Psoas muscle (tissue), 8 donors: ENCODE measurements around the gene FKBP2. TPM values are rescaled to one million over a fixed set of nuclear protein-coding genes. Genes with fewer than 3 reads are reported as not detected.

Experiments
- ATAC-seq, 4 donors: fragments of 200-7000 bp; cut with Tn5 transposase; one replicate each; pipeline ENCODE4 v1.9.1; 2020; ENCODE audit warnings: moderate library complexity in 3 of 4, mild to moderate bottlenecking in 2 of 4
- DNase-seq, 2 donors: peaks; one replicate each; pipeline ENCODE4 v3.0.0-alpha.2; 2020
- H3K27ac ChIP-seq: fragments of 200-600 bp; one replicate; pipeline ENCODE4 v1.8.0; 2022
- H3K27me3 ChIP-seq, 3 donors: fragments of 200-600 bp in 1 of 3; one replicate each; pipeline versions ENCODE4 v1.6.1 to v1.8.0; 2013 to 2022; ENCODE audit warnings: low read length in 2 of 3, mild to moderate bottlenecking in 2 of 3, moderate library complexity in 1 of 3; ENCODE audit not compliant: insufficient read depth in 3 of 3
- H3K36me3 ChIP-seq, 2 donors: fragments of 200-600 bp in 1 of 2; one replicate each; pipeline versions ENCODE4 v1.6.1 to v1.8.0; 2013 to 2022; ENCODE audit warnings: low read depth in 1 of 2, mild to moderate bottlenecking in 1 of 2, moderate library complexity in 1 of 2; ENCODE audit not compliant: insufficient read depth in 1 of 2
- H3K4me1 ChIP-seq: fragments of 200-600 bp; one replicate; pipeline ENCODE4 v1.8.0; 2022
- H3K4me3 ChIP-seq: fragments of 200-600 bp; one replicate; pipeline ENCODE4 v1.8.0; 2022; ENCODE audit warnings: mild to moderate bottlenecking
- H3K9me3 ChIP-seq: fragments of 200-600 bp; one replicate; pipeline ENCODE4 v1.8.0; 2022
- WGBS, 3 donors: extraction: QIAGEN DNeasy Blood & Tissue Kit; methylation state at CpG; one replicate each; pipeline versions ENCODE4 v1.1.6 to v1.1.7; 2013; 5-methylcytosine and 5-hydroxymethylcytosine counted together
- intact Hi-C, 2 donors: fragments of 100-400 bp; cut with DNase I; formaldehyde crosslinking; loops; one replicate each; pipeline versions ENCODE4 v1.11.0 to v1.14.2; 2022
- polyA plus RNA-seq, 3 donors: library from polyadenylated mRNA; stranded (reverse); fragments of 200-250 nt; gene quantifications; one replicate each; pipeline ENCODE4 v1.2.3, GENCODE V29; 2013
- total RNA-seq, 4 donors: library from RNA; stranded (reverse); fragmentation: NEBNext Ultra II Directional in 2 of 4; extraction: Animal tissue kit (Norgen Biotek cat#: 25700) in 2 of 4; gene quantifications; one replicate each; pipeline versions ENCODE4 v1.2.1 to v1.2.4, GENCODE V29; 2021 to 2023
- TF ChIP-seq, protein P1 (sequence below): fragments of 200-600 bp; IDR thresholded peaks from one replicate; pipeline ENCODE4 v1.8.0; 2022; ENCODE audit warnings: antibody characterized with exemption
- donor health status: healthy with polysubstance abuse.
- donor health status: DM: no; HTN: no; CAD: no; lungs with moderate emphysema.
- donor health status: Bipolar disorder and iron deficiency.
- donor health status: healthy.
- donor health status: DM: yes; HTN: yes; CAD: no.
- donor health status: DM: no; HTN: no; CAD: no.
- donor health status: DM: no; HTN: no; CAD: no.
- donor health status: DM: yes; HTN: yes; CAD: no.

The FKBP2 gene
- total and polyA plus RNA-seq, 7 donors, result 17.8 to 228 (median 26.6) TPM

DNA sequence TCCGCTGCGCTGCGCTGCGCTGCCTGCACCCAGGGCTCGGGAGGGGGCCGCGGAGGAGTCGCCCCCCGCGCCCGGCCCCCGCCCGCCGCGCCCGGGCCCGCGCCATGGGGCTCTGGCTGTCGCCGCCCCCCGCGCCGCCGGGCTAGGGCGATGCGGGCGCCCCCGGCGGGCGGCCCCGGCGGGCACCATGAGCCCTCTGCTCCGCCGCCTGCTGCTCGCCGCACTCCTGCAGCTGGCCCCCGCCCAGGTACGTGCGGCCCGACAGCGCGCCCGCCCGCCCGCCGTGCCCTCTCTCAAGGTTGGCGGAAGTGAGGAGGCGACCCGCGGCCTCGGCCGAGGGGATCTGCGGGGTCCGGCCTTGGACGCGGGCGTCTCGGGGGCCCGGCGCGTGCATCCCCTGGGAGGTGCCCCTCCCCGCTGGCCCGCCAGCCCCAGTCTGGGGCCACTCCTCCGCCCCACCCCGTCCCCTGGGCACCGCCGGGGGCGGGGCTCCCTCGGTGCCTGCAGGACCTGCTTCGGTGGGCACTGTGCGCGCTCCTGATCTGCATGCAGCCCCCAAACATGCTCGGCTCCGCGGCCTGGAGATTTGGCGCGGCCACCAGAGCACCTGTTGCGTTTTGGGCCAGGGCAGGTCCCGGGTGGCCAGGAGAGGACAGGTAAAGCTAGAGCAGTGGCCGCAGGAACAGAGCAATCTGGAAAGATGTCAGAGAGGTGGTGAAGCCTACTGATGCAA is 6.1 kb upstream of the FKBP2 start:
- Histone ChIP-seq H3K9me3 (no peaks in the 10 kb centered on the region), H3K4me1 (peaks cover 26% of the 10 kb centered on the region), H3K27ac (peak overlapping the region; percentile 91), H3K36me3 (peaks cover 0 to 18% of the 10 kb centered on the region in 2 donors), H3K4me3 (peak overlapping the region; percentile 78), H3K27me3 (no peaks in the 10 kb centered on the region)
- DNase-seq (peak; percentile 68 to 71), ATAC-seq (peak; percentile 46 to 58 (median 55))
- WGBS, 3 donors, result 1 to 3% (median 2%) methylated on average over 34 to 80 of the region's 80 CpGs
- intact Hi-C loops, result no loop called here
- TF ChIP-seq, protein P1, sequence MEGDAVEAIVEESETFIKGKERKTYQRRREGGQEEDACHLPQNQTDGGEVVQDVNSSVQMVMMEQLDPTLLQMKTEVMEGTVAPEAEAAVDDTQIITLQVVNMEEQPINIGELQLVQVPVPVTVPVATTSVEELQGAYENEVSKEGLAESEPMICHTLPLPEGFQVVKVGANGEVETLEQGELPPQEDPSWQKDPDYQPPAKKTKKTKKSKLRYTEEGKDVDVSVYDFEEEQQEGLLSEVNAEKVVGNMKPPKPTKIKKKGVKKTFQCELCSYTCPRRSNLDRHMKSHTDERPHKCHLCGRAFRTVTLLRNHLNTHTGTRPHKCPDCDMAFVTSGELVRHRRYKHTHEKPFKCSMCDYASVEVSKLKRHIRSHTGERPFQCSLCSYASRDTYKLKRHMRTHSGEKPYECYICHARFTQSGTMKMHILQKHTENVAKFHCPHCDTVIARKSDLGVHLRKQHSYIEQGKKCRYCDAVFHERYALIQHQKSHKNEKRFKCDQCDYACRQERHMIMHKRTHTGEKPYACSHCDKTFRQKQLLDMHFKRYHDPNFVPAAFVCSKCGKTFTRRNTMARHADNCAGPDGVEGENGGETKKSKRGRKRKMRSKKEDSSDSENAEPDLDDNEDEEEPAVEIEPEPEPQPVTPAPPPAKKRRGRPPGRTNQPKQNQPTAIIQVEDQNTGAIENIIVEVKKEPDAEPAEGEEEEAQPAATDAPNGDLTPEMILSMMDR, result no peak

DNA sequence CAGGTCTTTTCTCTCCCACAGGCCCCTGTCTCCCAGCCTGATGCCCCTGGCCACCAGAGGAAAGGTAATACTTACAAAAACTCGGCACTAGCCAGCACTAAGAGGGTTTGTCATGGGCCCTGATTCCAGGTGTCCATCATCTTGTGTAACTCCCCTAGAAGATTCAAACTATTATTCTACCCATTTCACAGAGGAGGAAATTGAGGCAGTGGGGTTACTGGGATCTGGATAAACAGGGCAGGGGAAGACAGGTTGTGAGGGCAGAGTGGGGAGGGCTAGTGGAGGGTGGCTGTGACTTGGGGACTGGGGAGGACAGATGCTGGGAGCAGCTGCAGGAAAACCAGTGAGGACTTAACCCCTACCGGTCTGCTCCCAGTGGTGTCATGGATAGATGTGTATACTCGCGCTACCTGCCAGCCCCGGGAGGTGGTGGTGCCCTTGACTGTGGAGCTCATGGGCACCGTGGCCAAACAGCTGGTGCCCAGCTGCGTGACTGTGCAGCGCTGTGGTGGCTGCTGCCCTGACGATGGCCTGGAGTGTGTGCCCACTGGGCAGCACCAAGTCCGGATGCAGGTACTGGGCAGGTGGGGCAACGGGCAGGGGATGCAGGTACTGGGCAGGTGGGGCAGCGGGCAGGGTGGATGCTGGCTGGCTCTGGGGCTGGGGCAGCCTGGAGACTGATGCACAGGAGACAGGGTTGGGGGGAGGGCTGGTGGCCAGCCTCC is 5.3 kb upstream of the FKBP2 start:
- Histone ChIP-seq H3K27ac (peak overlapping the region; percentile 91), H3K36me3 (peaks cover 0 to 18% of the 10 kb centered on the region in 2 donors), H3K9me3 (no peaks in the 10 kb centered on the region), H3K27me3 (no peaks in the 10 kb centered on the region), H3K4me3 (peak overlapping the region; percentile 78), H3K4me1 (peaks cover 31% of the 10 kb centered on the region)
- no peak for ATAC-seq
- DNase-seq, result peak in 1 of 2 donors; percentile 58
- WGBS, 3 donors, result 48 to 63% (median 53%) methylated on average over 11 to 12 of the region's 12 CpGs
- intact Hi-C loops, result no loop called here
- TF ChIP-seq, protein P1, result no peak

DNA sequence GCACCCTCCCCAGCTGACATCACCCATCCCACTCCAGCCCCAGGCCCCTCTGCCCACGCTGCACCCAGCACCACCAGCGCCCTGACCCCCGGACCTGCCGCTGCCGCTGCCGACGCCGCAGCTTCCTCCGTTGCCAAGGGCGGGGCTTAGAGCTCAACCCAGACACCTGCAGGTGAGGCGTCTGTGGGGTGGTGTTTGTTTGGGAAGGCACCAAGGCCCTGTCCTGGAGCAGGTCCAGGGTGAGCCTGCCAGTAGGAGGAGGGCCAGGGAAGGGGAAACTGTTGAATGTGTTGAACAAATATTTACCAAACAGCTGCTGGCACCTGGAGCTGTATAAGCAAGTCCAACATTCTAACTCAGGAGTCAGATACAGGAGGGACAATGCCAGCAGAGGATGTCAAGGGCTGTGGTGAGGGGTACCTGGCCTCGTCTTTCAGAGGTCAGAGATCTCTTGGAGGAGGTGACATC is 3.4 kb upstream of the FKBP2 start:
- Histone ChIP-seq H3K27me3 (no peaks in the 10 kb centered on the region), H3K4me3 (no peak overlapping the region), H3K27ac (no peak overlapping the region), H3K36me3 (peaks cover 0 to 18% of the 10 kb centered on the region in 2 donors), H3K9me3 (no peaks in the 10 kb centered on the region), H3K4me1 (peaks cover 24% of the 10 kb centered on the region)
- ATAC-seq (no peak), DNase-seq (peak in 1 of 2 donors; percentile 48)
- TF ChIP-seq, protein P1, result no peak
- intact Hi-C loops, result no loop called here
- WGBS, 3 donors, result 67 to 76% (median 71%) methylated on average over 12 of the region's 12 CpGs

- intact Hi-C loops, result no loop called here
- H3K4me1 ChIP-seq, result peaks cover 30% of the 10 kb centered on the region
- H3K4me3 ChIP-seq, result no peak overlapping the region
- ATAC-seq (no peak), DNase-seq (peak in 1 of 2 donors; percentile 51)
- 89 to 90% (median 90%) methylated on average over 9 of the region's 9 CpGs for WGBS, 3 donors
- TF ChIP-seq, protein P1, result no peak
- H3K36me3 ChIP-seq, result peaks cover 0 to 20% of the 10 kb centered on the region in 2 donors
- H3K9me3 ChIP-seq, result no peaks in the 10 kb centered on the region
- H3K27me3 ChIP-seq, result no peaks in the 10 kb centered on the region
- no peak overlapping the region for H3K27ac ChIP-seq
Measured at GRCh38 chr11:64238076-64238475, 2.8 kb upstream of the FKBP2 start.
